GM12878 (cell line): ENCODE results near the gene ESPNL. TPM values are rescaled to one million over a fixed set of nuclear protein-coding genes. Genes with fewer than 3 reads are reported as not detected.

Experiments
- ATAC-seq: fragments of 200-7000 bp; cut with Tn5 transposase; 3 replicates; pipeline ENCODE4 v1.9.1; 2020; ENCODE audit warnings: mild to moderate bottlenecking, moderate library complexity
- BruUV-seq: library from RNA; stranded (reverse); fragments of 400-500 nt; replicated peaks from 2 replicates; lab custom pipeline; 2021; lab: Mats Ljungman, UMichigan
- CTCF ChIA-PET: fragments of 300-600 bp; sonication (Branson Sonifier 250); formaldehyde crosslinking; extraction: SDS; loops from one replicate; lab custom pipeline; 2021; ENCODE audit warnings: inconsistent platforms; lab: Yijun Ruan, JAX
- POLR2A ChIA-PET: fragments of 350-600 bp; formaldehyde crosslinking; extraction: SDS; loops from one replicate; lab custom pipeline; 2021; ENCODE audit warnings: inconsistent platforms; lab: Charles Lee
- RAD21 ChIA-PET: fragments of 300-600 bp; sonication (Branson Sonifier 250); formaldehyde crosslinking; loops from one replicate; lab custom pipeline; 2023; ENCODE audit warnings: antibody characterized with exemption; ENCODE audit not compliant: unreplicated experiment; lab: Charles Lee
- SMC1A ChIA-PET: fragments of 300-600 bp; sonication (Branson Sonifier 250); formaldehyde crosslinking; loops from one replicate; lab custom pipeline; 2023; ENCODE audit not compliant: unreplicated experiment, uncharacterized antibody; lab: Charles Lee
- DNase-seq: peaks from one replicate; pipeline ENCODE4 v3.0.0-alpha.2; 2011; ENCODE audit warnings: low read depth, low spot score
- FAIRE-seq: peaks from 3 replicates; lab custom pipeline; 2011; peaks lifted over from hg19 to GRCh38; lab: Jason Lieb, UNC
- H2AFZ ChIP-seq: 2 replicates; pipeline ENCODE4 v1.6.0; 2011; ENCODE audit warnings: low read depth, low read length, control low read depth; ENCODE audit not compliant: control insufficient read depth
- H3K27ac ChIP-seq: 2 replicates; pipeline ENCODE4 v1.5.1; 2011; ENCODE audit warnings: control low read depth; ENCODE audit not compliant: control insufficient read depth, insufficient read depth
- H3K27me3 ChIP-seq, 2 experiments: replicated peaks in 1 of 2; 2 replicates each; pipeline versions ENCODE4 v1.6.0 to v1.6.1; 2011; ENCODE audit warnings: low read length in 1 of 2; ENCODE audit not compliant: control insufficient read depth in 2 of 2, insufficient read depth in 2 of 2
- H3K36me3 ChIP-seq, 2 experiments: 2 replicates each; pipeline ENCODE4 v1.5.1; 2011; ENCODE audit warnings: low read length in 1 of 2; ENCODE audit not compliant: control insufficient read depth in 2 of 2, insufficient read depth in 2 of 2
- H3K4me1 ChIP-seq: 2 replicates; pipeline ENCODE4 v1.6.1; 2011; ENCODE audit warnings: mild to moderate bottlenecking, low read length, moderate library complexity, mixed read lengths; ENCODE audit not compliant: control insufficient read depth, insufficient read depth
- H3K4me2 ChIP-seq: 2 replicates; pipeline ENCODE4 v1.6.0; 2011; ENCODE audit warnings: control low read depth; ENCODE audit not compliant: control insufficient read depth, insufficient read depth
- H3K4me3 ChIP-seq: fragments of 200-600 bp; sonication (generic); 2 replicates; pipeline ENCODE4 v1.5.1; 2016
- H3K79me2 ChIP-seq: 2 replicates; pipeline ENCODE4 v1.6.0; 2011; ENCODE audit warnings: low read length; ENCODE audit not compliant: control insufficient read depth, insufficient read depth
- H3K9ac ChIP-seq: 2 replicates; pipeline ENCODE4 v1.8.0; 2011; ENCODE audit warnings: low read length, control low read depth, mixed read lengths; ENCODE audit not compliant: control insufficient read depth, insufficient read depth
- H3K9me3 ChIP-seq: replicated peaks from 3 replicates; pipeline ENCODE4 v1.5.1; 2011; ENCODE audit warnings: mild to moderate bottlenecking, low read length; ENCODE audit not compliant: control insufficient read depth, insufficient read depth
- H4K20me1 ChIP-seq: 2 replicates; pipeline ENCODE4 v1.6.0; 2011; ENCODE audit not compliant: control insufficient read depth, insufficient read depth
- E2F4 ChIP-seq: IDR thresholded peaks from 2 replicates; pipeline ENCODE4 v1.6.1; 2012; ENCODE audit warnings: low read depth, low read length, improper control_type of control experiment
- KAT2A ChIP-seq: conservative IDR thresholded peaks from 2 replicates; pipeline ENCODE4 v1.6.1; 2011; ENCODE audit warnings: low read depth, low read length; ENCODE audit not compliant: control insufficient read depth
- WGBS: methylation state at CpG from one replicate; pipeline ENCODE4 v1.1.6; 2016; ENCODE audit warnings: low lambda C conversion rate; ENCODE audit not compliant: insufficient replicate concordance, insufficient coverage; ENCODE audit errors: missing lambda C conversion rate; 5-methylcytosine and 5-hydroxymethylcytosine counted together
- in situ Hi-C: fragments of 300-500 bp; cut with MboI; formaldehyde crosslinking; loops from 9 replicates; pipeline ENCODE4 v1.14.3; 2018; ENCODE audit warnings: mixed read lengths
- intact Hi-C: fragments of 100-400 bp; cut with micrococcal nuclease; formaldehyde crosslinking; loops from one replicate; pipeline ENCODE4 v1.14.2; 2022; ENCODE audit not compliant: unreplicated experiment
- polyA plus RNA-seq, 11 experiments: library from polyadenylated mRNA; depleted of rRNA in 4 of 11; unstranded in 6 of 11; stranded (reverse) in 5 of 11; fragments of >200 nt; fragmentation: Nextera tagmentation in 4 of 11; fragmentation: Illumina TruSeq in 1 of 11; extraction: Ambion mirVana in 4 of 11; extraction: Trizol in 1 of 11; gene quantifications; 1 replicate in 1 of 11; 2 replicates in 10 of 11; pipeline versions ENCODE4 v1.2.1 to v1.2.3, GENCODE V29; 2011 to 2016; ENCODE audit warnings: inconsistent platforms in 2 of 11, missing spikeins in 2 of 11, low read depth in 1 of 11
- total RNA-seq, 4 experiments: library from RNA; depleted of rRNA in 3 of 4; stranded (reverse); fragments of >200 nt in 3 of 4; fragmentation: Illumina TruSeq in 1 of 4; extraction: Trizol in 1 of 4; gene quantifications; 2 replicates each; pipeline versions ENCODE4 v1.2.1 to v1.2.3, GENCODE V29; 2013 to 2021

ESPNL gene
- total and polyA plus RNA-seq, 10 of the 15 experiments (the other 5 are each of a cell fraction or from before 2014, with no cell fraction given): 0.05 to 0.94 (median 0.36) TPM; not detected in 3

DNA sequence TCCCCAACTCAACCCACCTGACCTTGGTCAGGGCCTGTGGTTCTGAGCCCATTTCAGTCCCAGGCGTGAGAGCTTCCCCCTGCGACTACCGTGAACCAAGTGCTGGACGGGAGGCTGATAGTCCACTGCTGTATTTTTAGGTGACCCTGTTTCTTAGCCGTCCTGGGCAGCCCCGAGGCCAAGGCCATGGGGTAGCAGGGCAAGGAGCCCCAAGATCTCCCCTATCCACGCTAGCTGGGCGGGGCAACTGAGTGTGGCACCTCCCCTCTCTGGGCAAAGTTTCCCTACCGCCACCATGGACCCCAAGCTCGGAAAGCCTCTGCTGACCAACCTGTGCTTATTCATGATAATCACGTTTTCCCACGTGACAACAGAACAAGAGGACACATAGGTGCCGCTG is 37.7 kb downstream of the ESPNL start:
- 65% methylated on average over 12 of the region's 13 CpGs for WGBS
- SMC1A ChIA-PET: interaction anchor here (1.4 kb wide), 1 partner anchor 29 kb away, joined by 3 read pairs; no protein-coding TSS in a partner anchor
- H3K4me2 ChIP-seq: no peak overlapping the region

More for the DNA sequence above, 37.7 kb downstream of the ESPNL start:
- H3K4me1 ChIP-seq: peaks cover 4% of the 10 kb centered on the region; the same call in 1 of the 2 replicates
- H3K36me3 ChIP-seq: no peaks in the 10 kb centered on the region
- FAIRE-seq: no peak
- H4K20me1 ChIP-seq: no peaks in the 10 kb centered on the region
- ChIA-PET RAD21 (no interaction called here), POLR2A (no interaction called here), CTCF (interaction anchor here (0.8 to 2.5 kb wide), 2 partner anchors 29 kb away, joined by 5 to 17 read pairs; no protein-coding TSS in a partner anchor)
- in situ Hi-C loops (no loop called here), intact Hi-C loops (no loop called here)
- no peak overlapping the region for H3K9ac ChIP-seq
- no peaks in the 10 kb centered on the region for H3K9me3 ChIP-seq
- no peak overlapping the region for H3K27ac ChIP-seq
- H3K79me2 ChIP-seq: no peaks in the 10 kb centered on the region
- BruUV-seq: no TSS peak
- no peaks in the 10 kb centered on the region for H3K27me3 ChIP-seq
- TF ChIP-seq KAT2A (no peak), E2F4 (no peak)
- DNase-seq: no peak
- H3K4me3 ChIP-seq: no peak overlapping the region
- no peak overlapping the region for H2AFZ ChIP-seq
- no peak for ATAC-seq
